GM18511 (cell line): ENCODE results near the gene FGD2.
A peak's percentile ranks its signal among the peaks of the same experiment; 100 is the strongest.
"Not testable (repeated sequence)": the region's sequence is repeated elsewhere in the genome, so short reads cannot be mapped to it uniquely, and the experiment has no call there.

Experiments used
- ATAC-seq: cut with Tn5 transposase; IDR thresholded peaks from one replicate; pipeline ENCODE4 v1.9.1; 2021; ENCODE audit warnings: mild to moderate bottlenecking, moderate library complexity; ENCODE audit not compliant: unreplicated experiment

Gene FGD2

DNA sequence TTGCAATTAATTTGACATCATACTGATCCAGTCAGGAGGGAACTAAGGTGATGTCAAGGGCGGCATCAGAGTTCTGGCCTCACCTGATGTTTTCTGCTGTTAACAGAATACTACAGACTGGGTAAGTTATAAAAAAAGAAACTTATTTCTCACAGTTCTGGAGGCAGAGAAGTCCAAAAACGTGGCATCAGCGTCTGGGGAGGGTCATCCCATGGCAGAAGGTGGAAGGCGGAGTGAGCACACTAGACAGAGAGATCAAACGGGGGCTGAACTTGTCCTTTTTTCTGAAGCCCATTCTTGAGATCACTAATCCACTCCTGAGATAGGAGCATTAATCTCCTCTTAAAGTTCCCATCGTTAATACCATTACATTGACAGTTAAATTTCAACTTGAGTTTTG is 16.2 kb upstream of the FGD2 start:
- no peak for ATAC-seq

DNA sequence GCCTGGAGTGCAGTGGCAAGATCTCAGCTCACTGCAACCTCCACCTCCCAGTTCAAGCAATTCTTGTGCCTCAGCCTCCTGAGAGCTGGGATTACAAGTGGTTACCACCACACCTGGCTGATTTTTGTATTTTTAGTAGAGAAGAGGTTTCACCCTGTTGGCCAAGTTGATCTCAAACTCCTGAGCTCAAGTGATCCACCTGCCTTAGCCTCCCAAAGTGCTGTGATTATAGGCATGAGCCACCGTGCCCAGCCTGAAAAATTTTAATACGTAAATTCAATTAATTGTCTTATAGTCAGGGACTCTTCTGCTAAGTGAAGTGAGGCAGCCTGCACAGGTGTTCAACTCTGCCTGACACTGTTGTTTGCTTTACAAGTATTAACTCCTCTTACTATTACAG is 15.1 kb upstream of the FGD2 start:
- ATAC-seq = not testable (repeated sequence)

DNA sequence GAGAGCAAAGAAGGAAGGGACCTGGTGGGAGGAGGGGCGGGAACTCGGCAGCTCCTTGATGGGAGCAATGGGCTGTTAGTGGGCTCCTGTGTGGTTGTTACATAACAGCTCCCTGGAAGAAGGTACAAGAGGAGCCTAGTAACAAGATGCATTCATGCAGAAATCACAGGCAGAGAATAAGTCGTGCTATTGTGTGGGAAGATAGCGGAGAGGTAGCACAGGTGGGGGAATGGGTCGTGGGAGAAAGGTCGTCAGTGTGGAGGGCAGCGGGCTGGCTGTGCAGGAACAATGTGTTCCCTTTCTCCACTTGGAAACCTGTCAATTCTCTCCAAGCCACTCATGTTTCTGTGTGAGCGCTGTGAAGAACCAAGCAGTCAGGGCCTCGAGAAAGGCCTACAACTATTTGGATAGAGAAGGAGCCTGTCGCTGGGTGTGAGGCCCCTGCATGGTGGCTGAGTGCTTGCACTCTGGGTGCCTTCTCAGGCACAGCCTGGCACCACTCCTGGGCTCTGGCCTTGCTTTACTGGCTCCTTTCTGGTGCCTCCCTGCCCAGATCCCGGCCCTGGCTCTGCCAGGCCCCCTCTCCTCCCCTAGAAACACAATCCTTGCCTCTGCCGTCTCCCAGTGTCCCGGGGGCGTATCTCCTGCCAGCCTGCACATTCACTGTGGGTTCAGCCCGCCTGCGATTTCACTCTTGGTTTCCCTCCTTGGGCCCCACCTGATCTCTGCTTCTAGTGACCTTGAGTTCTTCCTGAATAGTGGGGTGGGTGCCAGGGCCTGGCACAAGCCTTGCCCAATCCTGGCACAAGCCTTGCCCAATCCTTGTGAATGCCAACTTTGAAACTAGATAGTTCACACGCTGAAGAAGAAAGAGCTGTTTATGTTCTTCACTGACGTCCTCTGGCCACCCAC is 7.4 kb upstream of the FGD2 start:
- ATAC-seq = no peak

- no peak for ATAC-seq
Observed at GRCh38 chr6:36998723-36999038, 6.8 kb upstream of the FGD2 start.

- no peak for ATAC-seq
Observed at GRCh38 chr6:36999061-36999750, 6.2 kb upstream of the FGD2 start.

DNA sequence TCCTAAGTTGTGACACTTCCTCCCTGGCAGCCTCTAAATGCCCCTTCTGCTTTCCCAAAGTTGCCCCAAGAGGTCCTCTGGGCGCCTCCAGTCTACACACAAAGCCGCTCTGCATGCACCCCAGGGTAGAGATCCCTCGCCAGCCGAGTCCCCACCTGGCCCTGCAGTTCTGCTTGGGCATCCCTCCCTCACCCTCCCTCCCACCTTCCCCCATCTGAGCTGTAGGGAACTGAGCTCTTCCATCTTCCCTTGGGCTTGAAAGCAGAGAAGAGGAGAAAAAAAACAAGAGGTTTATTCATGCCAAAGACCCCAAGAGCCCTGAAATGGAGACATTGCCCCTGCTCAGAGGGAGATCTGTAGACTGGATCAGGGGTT is 5.7 kb upstream of the FGD2 start:
- no peak for ATAC-seq

DNA sequence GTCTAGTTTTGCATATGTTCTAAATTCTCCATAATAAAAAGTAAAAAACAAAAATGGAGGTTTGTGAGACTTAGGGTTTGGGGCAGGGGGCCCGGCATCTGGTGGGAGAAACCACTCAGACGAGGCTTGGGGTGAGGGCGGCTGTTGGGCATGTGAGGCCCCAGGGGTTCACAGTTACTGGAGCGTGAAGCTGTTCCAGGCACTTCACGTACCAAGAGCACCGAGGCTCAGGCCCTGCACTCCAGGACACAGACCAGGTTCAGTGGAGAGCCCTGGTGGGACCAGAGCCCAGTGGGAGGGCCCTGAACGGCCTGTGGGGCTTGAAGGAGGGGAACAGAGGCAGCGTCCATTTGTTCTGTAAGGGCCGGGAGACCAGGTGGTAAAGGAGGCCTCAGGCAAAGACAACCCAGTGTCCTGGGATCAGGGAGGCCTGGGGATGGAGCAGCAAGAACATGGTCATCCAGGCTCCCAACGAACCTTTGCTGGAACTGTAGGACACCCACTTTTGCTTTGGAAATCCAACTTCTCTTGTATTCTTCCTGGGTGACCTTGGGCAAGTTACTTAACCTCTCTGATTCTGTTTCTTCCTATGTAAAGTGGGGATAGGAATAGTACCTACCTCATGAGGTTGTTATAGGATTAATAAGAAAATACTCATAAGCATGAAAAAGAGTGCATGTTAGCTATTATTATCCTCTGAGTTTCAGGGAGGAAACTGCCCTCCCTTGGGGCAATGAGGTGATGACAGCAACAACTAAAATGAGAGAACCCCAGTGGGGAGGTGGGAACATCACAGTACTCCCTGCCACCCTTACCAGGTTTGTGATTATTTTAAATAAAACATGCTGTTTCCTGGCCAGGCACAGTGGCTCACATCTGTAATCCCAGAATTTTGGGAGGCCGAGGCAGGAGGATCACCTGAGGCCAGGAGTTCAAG is 1.1 kb upstream of the FGD2 start:
- ATAC-seq = no peak

- no peak for ATAC-seq
Observed at GRCh38 chr6:37005827-37006567, 542 bp downstream of the FGD2 start.

DNA sequence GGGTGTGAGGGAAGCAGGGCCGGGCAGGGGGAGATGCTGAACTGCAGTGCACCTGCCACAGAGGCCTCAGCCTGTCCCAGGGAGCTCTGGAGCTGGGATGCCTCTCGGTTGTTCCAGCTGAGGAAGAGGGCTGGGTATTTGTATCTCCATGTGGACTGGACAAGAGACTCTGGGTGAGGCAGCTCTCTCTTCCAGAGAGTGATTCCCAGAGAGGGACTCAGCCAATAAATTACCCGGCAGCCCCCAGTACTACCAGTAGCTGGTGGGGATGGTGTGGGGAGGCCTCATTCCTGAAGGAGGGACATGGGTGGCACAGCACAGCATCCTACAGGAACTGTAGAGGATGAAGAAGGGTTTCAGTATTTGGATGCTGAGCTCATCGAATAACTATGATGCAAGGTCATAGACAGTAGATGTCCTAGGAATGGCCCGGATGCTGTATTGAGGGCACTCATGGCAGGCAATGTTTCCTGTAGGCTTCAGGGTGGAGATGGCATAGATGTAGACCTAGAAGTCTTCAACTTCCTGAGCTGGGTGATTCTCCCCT is 1.4 kb downstream of the FGD2 start:
- peak; percentile 9 for ATAC-seq

- ATAC-seq = peak; percentile 42
Observed at GRCh38 chr6:37007340-37008043, 2.0 kb downstream of the FGD2 start.

GRCh38 chr6:37008484-37009465 is 3.3 kb downstream of the FGD2 start:
- ATAC-seq = no peak

GRCh38 chr6:37010402-37010892 is 5.0 kb downstream of the FGD2 start:
- ATAC-seq = no peak

DNA sequence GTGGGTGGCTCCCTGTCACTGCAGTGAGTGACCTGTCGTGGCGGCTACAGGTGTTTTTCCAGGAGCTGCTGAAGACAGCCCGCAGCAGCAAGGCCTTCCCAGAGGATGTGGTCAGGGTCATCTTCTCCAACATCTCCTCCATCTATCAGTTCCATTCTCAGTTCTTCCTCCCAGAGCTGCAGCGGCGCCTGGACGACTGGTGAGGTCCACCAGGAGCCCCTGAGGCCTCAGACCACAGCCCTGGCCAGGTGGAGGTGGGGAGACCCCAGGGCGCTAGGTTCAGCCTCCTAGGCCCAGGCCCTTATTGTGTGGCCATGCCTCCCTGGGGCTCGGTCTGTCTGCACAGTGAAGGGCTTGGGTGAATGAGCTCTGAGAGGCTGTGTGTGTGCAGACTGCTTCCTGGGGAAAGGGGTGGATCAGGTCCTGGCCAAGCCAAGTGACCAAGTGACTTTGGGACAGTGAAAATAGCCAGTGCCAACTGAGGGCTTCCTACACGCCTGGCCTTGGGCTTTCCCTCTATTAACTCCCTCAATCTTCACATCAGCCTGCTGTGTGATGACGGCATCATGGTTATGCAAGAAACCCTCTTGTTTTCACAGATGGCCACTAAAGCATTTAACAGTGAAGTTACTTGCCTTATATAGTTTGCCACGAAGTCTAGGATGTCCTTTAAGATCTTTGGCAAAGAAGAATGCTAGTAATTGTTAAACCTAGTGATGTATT is 6.4 kb downstream of the FGD2 start:
- no peak for ATAC-seq

DNA sequence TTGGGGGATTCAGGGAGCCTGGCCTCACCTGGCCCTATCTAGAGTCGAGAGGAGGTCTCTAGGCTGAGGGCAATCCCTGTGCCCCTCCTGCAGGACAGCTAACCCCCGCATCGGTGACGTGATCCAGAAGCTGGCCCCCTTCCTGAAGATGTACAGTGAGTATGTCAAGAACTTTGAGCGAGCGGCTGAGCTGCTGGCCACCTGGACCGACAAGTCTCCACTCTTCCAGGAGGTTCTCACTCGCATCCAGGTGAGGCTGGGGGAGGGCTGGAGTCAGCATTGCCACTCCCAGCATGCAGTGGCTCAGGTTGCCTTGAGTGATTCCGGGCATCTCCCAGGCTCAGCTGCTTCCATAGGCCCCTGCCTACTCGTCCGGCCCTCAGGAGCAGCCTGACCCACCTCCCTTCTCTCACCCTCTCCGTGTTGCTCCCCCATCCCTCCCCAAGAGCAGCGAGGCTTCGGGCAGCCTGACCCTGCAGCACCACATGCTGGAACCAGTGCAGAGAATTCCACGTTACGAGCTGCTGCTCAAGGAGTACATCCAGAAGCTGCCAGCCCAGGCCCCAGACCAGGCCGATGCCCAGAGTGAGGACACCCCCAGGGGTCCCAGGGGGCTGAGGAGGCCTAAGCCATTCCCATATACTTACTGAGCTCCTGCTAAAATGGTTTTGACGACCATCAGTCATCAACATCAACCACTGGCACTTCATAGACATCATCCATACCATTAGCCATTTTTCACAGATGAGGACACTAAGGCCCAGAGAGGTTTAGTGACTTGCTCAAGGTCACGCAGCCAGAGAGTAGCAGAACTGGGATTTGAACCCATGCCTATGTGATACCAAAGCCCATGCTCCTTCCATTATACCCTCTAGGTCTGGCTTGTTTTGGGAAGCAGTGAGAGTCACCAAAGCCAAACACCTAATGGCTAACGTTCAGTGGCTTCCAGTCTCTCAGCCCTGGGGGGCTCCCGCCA is 8.3 kb downstream of the FGD2 start:
- no peak for ATAC-seq

DNA sequence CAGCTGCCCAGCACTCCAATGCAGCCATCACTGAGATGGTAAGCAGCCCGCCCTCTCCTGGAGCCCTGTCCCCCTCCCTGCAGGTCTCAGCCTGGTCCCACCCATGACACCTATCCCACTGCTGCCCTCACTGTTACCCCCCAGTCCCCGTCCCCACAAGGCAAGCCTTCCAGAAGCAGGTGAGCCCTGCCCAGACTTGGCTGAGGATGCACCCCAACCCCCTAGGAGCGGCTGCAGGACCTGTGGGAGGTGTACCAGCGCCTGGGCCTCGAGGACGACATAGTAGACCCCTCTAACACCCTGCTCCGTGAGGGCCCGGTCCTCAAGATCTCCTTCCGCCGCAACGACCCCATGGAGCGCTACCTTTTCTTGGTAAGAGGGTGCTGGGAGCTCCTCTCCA is 9.2 kb downstream of the FGD2 start:
- no peak for ATAC-seq

- ATAC-seq = no peak
Observed at GRCh38 chr6:37015532-37015931, 10.1 kb downstream of the FGD2 start.

DNA sequence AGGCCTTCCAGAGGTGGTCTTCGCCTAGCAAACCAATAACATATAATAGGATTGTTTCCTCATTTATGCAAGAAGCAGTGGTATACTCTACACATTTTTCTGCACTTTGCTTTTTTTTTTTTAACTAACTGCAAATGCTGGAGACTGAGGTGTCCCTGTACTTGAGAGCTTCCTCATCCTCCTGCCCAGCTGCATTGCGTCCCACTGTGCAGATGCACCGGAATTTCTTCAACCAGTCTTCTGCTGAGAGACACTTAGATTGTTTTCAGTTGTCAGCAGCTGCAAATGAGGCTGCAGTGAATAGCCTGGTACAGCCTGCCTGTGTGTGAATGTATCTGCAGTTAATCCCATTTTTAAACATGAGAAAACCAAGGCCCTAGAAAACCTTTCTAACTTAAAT is 11.5 kb downstream of the FGD2 start:
- ATAC-seq = no peak
